HG03571 (cell line): ENCODE data around the gene HMGCR.

Experiments used
- ATAC-seq: cut with Tn5 transposase; IDR thresholded peaks from one replicate; pipeline ENCODE4 v1.9.1; 2021; ENCODE audit not compliant: unreplicated experiment

The HMGCR gene

DNA sequence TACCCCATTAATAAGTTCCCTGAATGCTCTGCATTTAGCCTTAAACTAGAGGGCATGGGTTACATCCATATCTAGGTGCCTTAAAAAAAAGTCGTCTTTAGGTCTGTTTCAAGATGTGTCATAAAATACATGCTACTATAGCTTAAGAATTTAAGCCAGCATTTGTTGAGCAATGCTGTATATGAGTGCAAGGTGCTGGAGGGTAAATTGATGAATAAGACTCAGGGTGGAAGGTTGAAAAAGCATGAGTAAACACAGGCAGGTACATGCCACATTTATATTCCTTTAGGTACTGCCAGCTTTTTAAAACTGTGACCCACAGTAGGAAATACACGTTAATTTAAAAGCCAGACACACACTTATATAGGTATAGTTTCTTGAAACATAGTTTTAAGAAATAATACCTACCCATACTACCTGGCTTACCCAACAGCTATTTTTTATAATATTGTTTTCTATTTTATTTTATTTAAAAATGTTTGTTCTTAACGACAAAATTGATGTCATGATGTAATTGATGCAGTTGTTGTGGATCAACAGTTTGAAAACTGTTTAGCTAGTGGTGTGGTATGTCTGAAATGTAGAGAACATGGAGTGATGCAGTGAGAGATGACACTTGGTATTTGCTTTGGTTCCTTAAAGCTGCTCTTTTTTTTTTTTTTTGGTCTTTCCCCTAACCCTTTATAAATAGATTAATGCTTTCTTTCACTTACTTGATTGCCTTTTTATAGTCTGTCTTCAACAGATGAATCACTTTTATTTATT is 3.9 kb downstream of the HMGCR start:
- no peak for ATAC-seq

DNA sequence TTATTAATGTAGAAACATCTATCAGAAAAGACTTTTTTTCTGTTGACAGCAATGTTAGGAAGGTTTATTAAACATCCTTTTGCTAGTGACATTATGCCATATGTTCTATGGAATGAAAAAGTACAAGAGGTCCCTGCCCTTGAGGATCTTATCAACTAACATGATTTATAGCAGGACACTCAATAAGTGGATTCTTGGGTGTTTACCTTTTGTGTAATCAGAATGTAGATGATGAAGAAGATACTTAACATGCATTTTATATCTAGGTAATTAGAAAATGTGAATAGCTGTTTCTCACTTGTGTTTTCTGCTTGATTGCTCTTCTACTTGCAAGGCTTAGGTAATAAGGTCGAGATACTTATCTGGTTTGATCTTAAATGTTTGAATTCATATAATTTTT is 4.9 kb downstream of the HMGCR start:
- ATAC-seq: no peak

- no peak for ATAC-seq
Observed at GRCh38 chr5:75342836-75343235, 5.8 kb downstream of the HMGCR start.

DNA sequence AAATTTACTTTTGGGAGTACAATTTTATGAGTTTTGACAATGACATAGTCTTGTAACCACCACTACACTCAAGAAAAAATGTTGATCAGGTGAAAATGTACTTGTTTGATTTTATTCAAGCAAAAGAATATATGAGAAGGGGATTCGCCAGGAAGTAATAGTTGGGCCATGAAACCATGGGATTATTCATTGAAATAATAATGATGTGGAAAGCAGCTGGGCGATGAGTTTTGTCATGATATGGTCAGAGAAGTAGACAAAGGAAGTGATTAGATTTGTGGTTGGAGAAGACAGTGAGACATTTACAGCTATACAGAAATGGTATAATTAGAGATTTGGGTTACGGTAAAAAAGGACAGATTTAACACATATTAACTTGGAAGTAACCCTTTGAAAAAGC is 11.2 kb downstream of the HMGCR start:
- ATAC-seq: no peak

DNA sequence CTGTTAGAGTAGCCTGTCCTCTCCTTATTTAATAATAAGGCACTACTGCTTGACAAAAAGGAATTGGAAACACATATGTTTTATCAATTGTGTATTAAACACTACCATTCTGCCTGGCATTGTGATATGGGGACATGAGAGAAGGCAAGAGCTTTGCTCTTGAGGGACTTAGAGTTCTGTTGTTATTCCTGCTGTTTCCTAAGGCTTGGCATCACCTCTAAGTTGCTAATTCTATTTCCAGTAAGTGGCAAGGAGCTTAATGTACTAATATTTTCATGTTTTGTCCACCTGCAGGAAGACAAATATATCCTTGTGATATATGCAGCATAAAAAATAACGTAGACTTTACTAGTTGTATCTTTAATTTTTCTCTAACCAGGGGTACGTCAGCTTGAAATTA is 12.6 kb downstream of the HMGCR start:
- no peak for ATAC-seq

GRCh38 chr5:75351139-75351926 is 14.3 kb downstream of the HMGCR start:
- ATAC-seq: no peak

DNA sequence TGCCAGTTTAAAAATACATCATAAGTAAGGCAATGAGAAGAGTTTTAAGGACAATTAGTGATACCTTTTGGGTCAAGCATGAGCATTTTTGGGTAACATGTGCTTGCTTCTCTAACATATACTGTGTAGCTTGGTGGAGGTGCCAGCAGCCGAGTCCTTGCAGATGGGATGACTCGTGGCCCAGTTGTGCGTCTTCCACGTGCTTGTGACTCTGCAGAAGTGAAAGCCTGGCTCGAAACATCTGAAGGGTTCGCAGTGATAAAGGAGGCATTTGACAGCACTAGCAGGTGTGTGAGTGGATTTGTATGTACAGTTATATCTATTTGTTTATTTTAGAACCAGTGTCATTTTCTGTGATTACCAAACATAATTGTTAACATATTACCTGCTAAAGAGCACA is 18.2 kb downstream of the HMGCR start:
- no peak for ATAC-seq

DNA sequence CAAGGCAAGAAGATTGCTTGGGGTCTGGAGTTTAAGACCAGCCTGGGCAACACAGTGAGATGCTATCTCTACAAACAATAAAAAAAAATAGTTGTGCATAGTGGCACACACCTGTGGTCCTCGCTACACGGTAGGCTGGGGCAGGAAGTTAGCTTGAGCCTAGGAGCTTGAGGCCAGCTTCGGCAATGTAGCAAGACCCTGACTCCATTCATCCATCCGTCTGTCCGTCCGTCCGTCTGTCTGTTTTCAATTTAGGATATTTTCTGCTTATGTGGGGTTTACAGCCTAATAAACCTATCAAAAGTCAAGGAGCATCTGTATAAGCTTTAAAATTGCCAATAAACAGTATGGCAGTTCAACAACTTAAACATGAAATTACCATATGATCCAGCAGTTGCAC is 19.7 kb downstream of the HMGCR start:
- no peak for ATAC-seq

DNA sequence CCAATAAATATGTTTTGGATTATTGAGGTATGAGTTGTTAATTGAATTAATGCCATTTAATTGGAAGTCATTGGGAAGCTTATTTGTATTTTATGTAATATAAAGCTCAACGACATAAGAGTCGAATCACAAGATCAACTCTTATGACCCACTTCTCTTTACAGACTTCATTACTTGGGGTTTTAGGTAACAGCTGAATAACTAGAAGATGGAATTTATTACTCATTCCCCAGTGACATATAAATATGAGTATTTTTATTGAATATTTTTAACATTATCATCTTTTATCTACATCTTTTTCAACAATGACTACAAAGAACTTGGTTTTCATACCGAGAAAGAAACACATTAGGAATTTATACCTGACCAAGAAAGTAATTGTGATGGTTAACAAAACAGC is 21.1 kb downstream of the HMGCR start:
- no peak for ATAC-seq

GRCh38 chr5:75361310-75361709 is 24.3 kb downstream of the HMGCR start:
- no peak for ATAC-seq

- ATAC-seq: no peak
Observed at GRCh38 chr5:75362474-75362975, 25.5 kb downstream of the HMGCR start.

GRCh38 chr5:75363111-75363510 is 26.1 kb downstream of the HMGCR start:
- no peak for ATAC-seq

DNA sequence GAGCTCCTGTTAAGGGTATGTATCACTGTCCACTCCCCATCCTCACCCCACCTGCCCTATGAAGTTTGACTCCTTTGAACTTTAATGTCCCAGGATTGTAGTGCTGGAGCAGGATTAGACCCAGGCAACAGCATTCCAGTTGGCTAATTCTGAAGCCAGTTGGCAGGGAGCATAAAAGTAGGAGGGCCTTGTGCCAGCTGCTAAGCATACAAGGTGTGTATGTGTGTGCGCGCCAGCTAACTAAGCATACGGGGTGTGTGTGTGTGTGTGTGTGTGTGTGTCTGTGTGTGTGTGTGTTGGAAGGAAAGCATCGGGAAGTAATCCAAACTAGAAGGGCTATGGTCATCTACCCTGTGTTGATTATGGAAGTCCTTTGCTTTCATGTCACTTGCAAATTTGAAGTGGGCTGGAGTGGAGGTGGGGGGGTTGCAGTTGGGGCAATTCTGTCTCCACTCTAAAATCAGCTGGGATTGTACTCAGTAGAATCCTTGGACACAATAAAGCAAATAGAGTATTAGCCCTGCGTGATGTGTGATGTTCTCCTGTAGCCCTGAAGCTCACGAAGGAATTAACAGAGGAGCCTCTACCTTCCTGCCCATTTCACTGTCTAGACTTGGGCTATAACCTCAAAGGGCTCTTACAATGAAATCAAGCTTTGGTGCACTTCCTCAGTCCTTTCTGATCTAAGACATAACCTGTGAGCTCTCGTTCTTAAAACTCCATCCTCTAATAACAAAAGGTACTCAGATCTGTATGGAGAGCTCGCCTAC is 26.9 kb downstream of the HMGCR start:
- ATAC-seq: no peak

DNA sequence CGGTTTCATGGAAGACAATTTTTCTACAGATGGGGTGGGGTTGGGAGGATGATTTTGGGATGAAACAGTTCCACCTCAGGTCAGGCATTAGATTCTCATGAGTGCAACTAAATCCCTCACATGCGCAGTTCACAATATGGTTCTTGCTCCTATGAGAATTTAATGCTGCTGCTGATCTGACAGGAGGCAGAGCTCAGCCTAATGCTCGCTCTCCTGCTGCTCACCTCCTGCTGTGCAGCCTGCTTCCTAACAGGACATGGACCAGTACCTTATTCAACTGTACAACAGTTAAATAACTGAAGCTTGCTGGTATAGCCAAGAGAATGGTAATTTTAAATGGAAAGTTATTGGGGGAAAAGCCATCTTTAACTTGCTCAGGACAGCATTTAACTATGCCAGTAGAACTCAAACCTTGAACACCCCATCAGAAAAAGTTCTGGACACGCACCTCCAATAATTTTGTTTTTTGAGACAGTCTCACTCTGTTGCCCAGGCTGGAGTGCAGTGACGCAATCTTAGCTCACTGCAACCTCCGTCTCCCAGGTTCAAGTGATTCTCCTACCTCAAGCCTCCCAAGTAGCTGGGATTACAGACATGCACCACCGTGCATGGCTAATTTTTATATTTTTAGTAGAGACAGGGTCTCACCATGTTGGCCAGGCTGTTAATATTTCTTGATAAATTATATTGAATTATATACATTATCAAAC is 27.7 kb downstream of the HMGCR start:
- ATAC-seq: no peak

- ATAC-seq: no peak
Observed at GRCh38 chr5:75365740-75366139, 28.7 kb downstream of the HMGCR start.

GRCh38 chr5:75366787-75367186 is 29.8 kb downstream of the HMGCR start:
- ATAC-seq: peak; percentile 88

- no peak for ATAC-seq
Observed at GRCh38 chr5:75367401-75367800, 30.4 kb downstream of the HMGCR start.

GRCh38 chr5:75368391-75368790 is 31.4 kb downstream of the HMGCR start:
- no peak for ATAC-seq

GRCh38 chr5:75373862-75374261 is 36.8 kb downstream of the HMGCR start:
- ATAC-seq: no peak

DNA sequence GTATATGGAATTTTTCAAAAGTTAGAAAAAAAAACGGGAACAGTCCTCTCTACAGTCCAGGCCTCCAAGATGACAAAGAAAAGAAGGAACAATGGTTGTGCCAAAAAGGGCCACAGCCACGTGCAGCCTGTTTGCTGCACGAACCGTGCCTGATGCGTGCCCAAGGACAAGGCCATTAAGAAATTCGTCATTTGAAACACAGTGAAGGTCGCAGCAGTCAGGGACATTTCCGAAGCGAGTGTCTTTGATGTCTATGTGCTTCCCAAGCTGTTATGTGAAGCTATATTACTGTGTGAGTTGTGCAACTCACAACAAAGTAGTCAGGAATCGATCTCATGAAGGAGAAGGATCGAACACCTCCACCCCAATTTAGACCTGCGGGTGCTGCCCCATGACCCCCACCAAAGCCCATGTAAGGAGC is 37.4 kb downstream of the HMGCR start:
- ATAC-seq: no peak

GRCh38 chr5:75375414-75375813 is 38.4 kb downstream of the HMGCR start:
- ATAC-seq: no peak
